Neural cell (in vitro differentiated cells): ENCODE measurements around the gene PHF2. TPM values are rescaled to one million over a fixed set of nuclear protein-coding genes. Genes with fewer than 3 reads are reported as not detected.

Experiments
- H2AFZ ChIP-seq: fragments of 200-600, 300-800 bp; sonication (generic), shearing (Covaris generic); 2 replicates; pipeline ENCODE4 v1.6.0; 2014; ENCODE audit warnings: low read depth, mild to moderate bottlenecking, antibody characterized with exemption, low read length, moderate library complexity
- H3F3A ChIP-seq: fragments of 200-600 bp; shearing (Covaris generic); 2 replicates; pipeline ENCODE4 v1.6.1; 2016; ENCODE audit warnings: mild to moderate bottlenecking, moderate library complexity, mixed read lengths, antibody characterized with exemption, low read length; ENCODE audit not compliant: insufficient read depth, poor library complexity, severe bottlenecking
- H3K27ac ChIP-seq: fragments of 200-600, 300-800 bp; sonication (generic), shearing (Covaris generic); 2 replicates; pipeline ENCODE4 v1.5.1; 2014; ENCODE audit warnings: mild to moderate bottlenecking, low read length, moderate library complexity
- H3K27me3 ChIP-seq: fragments of 300-800, 200-600 bp; sonication (generic), shearing (Covaris generic); 2 replicates; pipeline ENCODE4 v1.6.0; 2014; ENCODE audit warnings: mild to moderate bottlenecking, low read depth, low read length, moderate library complexity; ENCODE audit not compliant: insufficient read depth
- H3K36me3 ChIP-seq: fragments of 300-800, 200-600 bp; sonication (generic), shearing (Covaris generic); 2 replicates; pipeline ENCODE4 v1.5.1; 2014; ENCODE audit warnings: mild to moderate bottlenecking, antibody characterized with exemption, low read length, moderate library complexity; ENCODE audit not compliant: insufficient read depth
- H3K4me2 ChIP-seq: fragments of 300-800, 200-600 bp; sonication (generic), shearing (Covaris generic); 2 replicates; pipeline ENCODE4 v1.6.0; 2014; ENCODE audit warnings: mild to moderate bottlenecking, low read length
- H3K4me3 ChIP-seq: fragments of 300-800, 200-600 bp; sonication (generic), shearing (Covaris generic); 2 replicates; pipeline ENCODE4 v1.5.1; 2014; ENCODE audit warnings: mild to moderate bottlenecking, low read length, moderate library complexity
- H3K79me2 ChIP-seq: fragments of 200-600 bp; shearing (Covaris generic); replicated peaks from 2 replicates; pipeline ENCODE4 v1.6.0; 2014; ENCODE audit warnings: mild to moderate bottlenecking, low read length, moderate library complexity; ENCODE audit not compliant: insufficient read depth
- H3K9ac ChIP-seq: fragments of 300-800, 200-600 bp; sonication (generic), shearing (Covaris generic); 2 replicates; pipeline ENCODE4 v1.6.1; 2016; ENCODE audit warnings: mild to moderate bottlenecking, low read length, mixed read lengths
- H3K9me2 ChIP-seq: fragments of 200-600 bp; shearing (Covaris generic); 2 replicates; pipeline ENCODE4 v1.6.1; 2016; ENCODE audit warnings: mild to moderate bottlenecking, low read length, mixed read lengths; ENCODE audit not compliant: insufficient read depth
- H3K9me3 ChIP-seq: fragments of 200-600, 300-800 bp; sonication (generic), shearing (Covaris generic); 2 replicates; pipeline ENCODE4 v1.6.1; 2016; ENCODE audit warnings: mild to moderate bottlenecking, mixed run types, low read length, moderate library complexity, mixed read lengths
- H4K20me1 ChIP-seq: fragments of 200-600 bp; shearing (Covaris generic); 2 replicates; pipeline ENCODE4 v1.6.1; 2016; ENCODE audit warnings: mild to moderate bottlenecking, mixed run types; ENCODE audit not compliant: insufficient read depth
- EP300 ChIP-seq: fragments of 450-650 bp; conservative IDR thresholded peaks from 2 replicates; pipeline ENCODE4 v1.6.1; 2014; ENCODE audit warnings: antibody characterized with exemption, mild to moderate bottlenecking, moderate library complexity; ENCODE audit not compliant: poor library complexity, severe bottlenecking
- EZH2 ChIP-seq: fragments of 200-600, 300-800 bp; shearing (Covaris generic), sonication (generic); IDR thresholded peaks from 2 replicates; pipeline ENCODE4 v1.6.1; 2014; ENCODE audit warnings: antibody characterized with exemption, low read length, borderline replicate concordance, mild to moderate bottlenecking; ENCODE audit not compliant: insufficient read depth, poor library complexity, severe bottlenecking
- MXI1 ChIP-seq: fragments of 450-650 bp; conservative IDR thresholded peaks from 2 replicates; pipeline ENCODE4 v1.6.1; 2014; ENCODE audit warnings: antibody characterized with exemption, mild to moderate bottlenecking; ENCODE audit not compliant: poor library complexity, severe bottlenecking
- POLR2AphosphoS5 ChIP-seq: IDR thresholded peaks from 2 replicates; pipeline ENCODE4 v1.6.1; 2012
- RAD21 ChIP-seq: fragments of 450-650 bp; conservative IDR thresholded peaks from 2 replicates; pipeline ENCODE4 v1.6.1; 2014; ENCODE audit warnings: antibody characterized with exemption, mild to moderate bottlenecking, moderate library complexity
- SMC3 ChIP-seq: fragments of 450-650 bp; conservative IDR thresholded peaks from 2 replicates; pipeline ENCODE4 v1.6.1; 2014; ENCODE audit warnings: antibody characterized with exemption, mild to moderate bottlenecking, moderate library complexity; ENCODE audit not compliant: poor library complexity
- TAF1 ChIP-seq: IDR thresholded peaks from 2 replicates; pipeline ENCODE4 v1.6.1; 2012; ENCODE audit warnings: low read depth
- polyA plus RNA-seq: library from polyadenylated mRNA; depleted of rRNA; stranded (reverse); fragments of >200 nt; gene quantifications from 2 replicates; pipeline ENCODE4 v1.2.3, GENCODE V29; 2014
- TF ChIP-seq, protein P1 (sequence below): IDR thresholded peaks from 2 replicates; pipeline ENCODE4 v1.6.1; 2012; ENCODE audit warnings: borderline replicate concordance
- TF ChIP-seq, protein P2 (sequence below): fragments of 450-650 bp; IDR thresholded peaks from 2 replicates; pipeline ENCODE4 v1.5.1; 2014; ENCODE audit warnings: antibody characterized with exemption, mild to moderate bottlenecking, moderate library complexity; ENCODE audit not compliant: poor library complexity, severe bottlenecking

The PHF2 gene
- polyA plus RNA-seq, 1 donor from 2014 or later, result 42.4 TPM

DNA sequence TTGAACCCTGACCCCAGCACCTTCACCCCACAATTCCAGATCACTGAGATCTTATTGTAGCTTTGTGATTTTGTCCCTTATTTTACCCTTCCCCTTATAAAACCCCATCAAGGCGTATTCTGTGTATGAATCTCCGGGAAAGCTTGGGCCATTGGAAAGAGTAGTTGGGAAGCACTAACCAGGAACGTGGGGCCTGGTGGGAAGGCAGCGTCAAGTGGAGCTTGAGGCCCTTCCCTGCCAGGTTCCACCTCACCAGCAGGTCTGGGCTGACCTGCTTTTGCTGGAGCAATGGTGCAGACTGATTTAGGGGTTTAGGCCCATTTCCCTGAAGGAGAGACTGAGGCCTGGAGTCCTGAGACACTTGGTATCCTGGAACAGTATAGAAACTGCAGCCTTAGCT lies 9.3 kb downstream of the PHF2 start:
- Histone ChIP-seq H3F3A (no peaks in the 10 kb centered on the region), H3K9ac (no peak overlapping the region), H3K27me3 (no peaks in the 10 kb centered on the region), H3K9me3 (no peaks in the 10 kb centered on the region), H3K4me2 (no peak overlapping the region), H3K79me2 (peaks cover 57% of the 10 kb centered on the region), H3K4me3 (no peak overlapping the region), H3K9me2 (no peaks in the 10 kb centered on the region), H4K20me1 (peaks cover 6% of the 10 kb centered on the region), H3K36me3 (no peaks in the 10 kb centered on the region), H2AFZ (no peak overlapping the region), H3K27ac (no peak overlapping the region)
- TF ChIP-seq SMC3 (no peak), EZH2 (no peak)
- TF ChIP-seq, protein P1, sequence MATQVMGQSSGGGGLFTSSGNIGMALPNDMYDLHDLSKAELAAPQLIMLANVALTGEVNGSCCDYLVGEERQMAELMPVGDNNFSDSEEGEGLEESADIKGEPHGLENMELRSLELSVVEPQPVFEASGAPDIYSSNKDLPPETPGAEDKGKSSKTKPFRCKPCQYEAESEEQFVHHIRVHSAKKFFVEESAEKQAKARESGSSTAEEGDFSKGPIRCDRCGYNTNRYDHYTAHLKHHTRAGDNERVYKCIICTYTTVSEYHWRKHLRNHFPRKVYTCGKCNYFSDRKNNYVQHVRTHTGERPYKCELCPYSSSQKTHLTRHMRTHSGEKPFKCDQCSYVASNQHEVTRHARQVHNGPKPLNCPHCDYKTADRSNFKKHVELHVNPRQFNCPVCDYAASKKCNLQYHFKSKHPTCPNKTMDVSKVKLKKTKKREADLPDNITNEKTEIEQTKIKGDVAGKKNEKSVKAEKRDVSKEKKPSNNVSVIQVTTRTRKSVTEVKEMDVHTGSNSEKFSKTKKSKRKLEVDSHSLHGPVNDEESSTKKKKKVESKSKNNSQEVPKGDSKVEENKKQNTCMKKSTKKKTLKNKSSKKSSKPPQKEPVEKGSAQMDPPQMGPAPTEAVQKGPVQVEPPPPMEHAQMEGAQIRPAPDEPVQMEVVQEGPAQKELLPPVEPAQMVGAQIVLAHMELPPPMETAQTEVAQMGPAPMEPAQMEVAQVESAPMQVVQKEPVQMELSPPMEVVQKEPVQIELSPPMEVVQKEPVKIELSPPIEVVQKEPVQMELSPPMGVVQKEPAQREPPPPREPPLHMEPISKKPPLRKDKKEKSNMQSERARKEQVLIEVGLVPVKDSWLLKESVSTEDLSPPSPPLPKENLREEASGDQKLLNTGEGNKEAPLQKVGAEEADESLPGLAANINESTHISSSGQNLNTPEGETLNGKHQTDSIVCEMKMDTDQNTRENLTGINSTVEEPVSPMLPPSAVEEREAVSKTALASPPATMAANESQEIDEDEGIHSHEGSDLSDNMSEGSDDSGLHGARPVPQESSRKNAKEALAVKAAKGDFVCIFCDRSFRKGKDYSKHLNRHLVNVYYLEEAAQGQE, result no peak

- Histone ChIP-seq H3K79me2 (peaks cover 51% of the 10 kb centered on the region), H3K9me3 (no peaks in the 10 kb centered on the region), H3K27me3 (no peaks in the 10 kb centered on the region), H3K27ac (no peak overlapping the region), H3K4me2 (no peak overlapping the region), H3K36me3 (no peaks in the 10 kb centered on the region), H3K4me3 (no peak overlapping the region), H2AFZ (no peak overlapping the region), H3K9me2 (no peaks in the 10 kb centered on the region), H3K9ac (no peak overlapping the region), H3F3A (no peaks in the 10 kb centered on the region), H4K20me1 (peaks cover 3% of the 10 kb centered on the region)
- no peak for TF ChIP-seq EZH2
- no peak for TF ChIP-seq MXI1
- TF ChIP-seq, protein P2, sequence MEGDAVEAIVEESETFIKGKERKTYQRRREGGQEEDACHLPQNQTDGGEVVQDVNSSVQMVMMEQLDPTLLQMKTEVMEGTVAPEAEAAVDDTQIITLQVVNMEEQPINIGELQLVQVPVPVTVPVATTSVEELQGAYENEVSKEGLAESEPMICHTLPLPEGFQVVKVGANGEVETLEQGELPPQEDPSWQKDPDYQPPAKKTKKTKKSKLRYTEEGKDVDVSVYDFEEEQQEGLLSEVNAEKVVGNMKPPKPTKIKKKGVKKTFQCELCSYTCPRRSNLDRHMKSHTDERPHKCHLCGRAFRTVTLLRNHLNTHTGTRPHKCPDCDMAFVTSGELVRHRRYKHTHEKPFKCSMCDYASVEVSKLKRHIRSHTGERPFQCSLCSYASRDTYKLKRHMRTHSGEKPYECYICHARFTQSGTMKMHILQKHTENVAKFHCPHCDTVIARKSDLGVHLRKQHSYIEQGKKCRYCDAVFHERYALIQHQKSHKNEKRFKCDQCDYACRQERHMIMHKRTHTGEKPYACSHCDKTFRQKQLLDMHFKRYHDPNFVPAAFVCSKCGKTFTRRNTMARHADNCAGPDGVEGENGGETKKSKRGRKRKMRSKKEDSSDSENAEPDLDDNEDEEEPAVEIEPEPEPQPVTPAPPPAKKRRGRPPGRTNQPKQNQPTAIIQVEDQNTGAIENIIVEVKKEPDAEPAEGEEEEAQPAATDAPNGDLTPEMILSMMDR, result no peak
- TF ChIP-seq POLR2AphosphoS5, result no peak
- no peak for TF ChIP-seq RAD21
- TF ChIP-seq, protein P1, result no peak
- TF ChIP-seq TAF1, result no peak
- no peak for TF ChIP-seq SMC3
- no peak for TF ChIP-seq EP300
Observed at GRCh38 chr9:93586290-93587057, 10.1 kb downstream of the PHF2 start.
